ENCODE data around the gene RTL1.

DNA sequence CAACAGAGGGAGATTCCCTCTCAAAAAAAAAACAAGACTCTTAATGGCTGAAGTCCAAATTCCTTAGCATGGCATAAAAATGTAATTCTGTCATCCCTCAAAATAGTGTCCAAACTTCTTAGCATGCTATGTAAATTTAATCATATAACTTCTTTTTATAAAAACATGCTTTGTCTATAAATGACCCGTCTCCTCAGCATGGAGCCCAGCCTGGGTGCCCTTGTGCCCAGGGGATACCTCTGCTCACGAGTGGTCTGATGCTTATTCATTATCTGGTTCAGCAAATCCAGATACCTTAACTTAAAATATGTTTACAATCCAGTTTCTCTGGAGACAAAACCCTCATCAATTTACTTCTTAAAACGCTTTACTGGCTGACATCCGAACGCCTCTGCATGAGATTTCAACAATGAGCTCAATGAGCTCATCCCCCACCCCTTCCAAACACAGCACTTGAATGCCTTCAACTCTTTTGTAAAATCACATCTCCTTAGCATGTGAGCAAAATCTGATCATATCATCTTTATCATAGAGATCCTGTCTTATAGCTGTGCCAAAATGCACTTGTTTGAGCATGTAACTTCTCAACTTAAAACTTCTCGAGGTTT, 15.7 kb downstream of the RTL1 start:
- TF ChIP-seq EZH2 (IDR thresholded peaks at IDR 0.05; ENCODE audit: insufficient read depth, poor library complexity, severe bottlenecking) (no peak), EZH2phosphoT487 (IDR thresholded peaks at IDR 0.05; ENCODE audit: insufficient read depth, low read depth) (no peak)

Measured in GM23248 (cell line).